Colonic mucosa (tissue), 4 donors: Measurements from ENCODE around the gene OR10H3. TPM values are rescaled to one million over a fixed set of nuclear protein-coding genes. Genes with fewer than 3 reads are reported as not detected.

ENCODE experiments used
- DNase-seq: peaks from one replicate; pipeline ENCODE4 v3.0.0-alpha.2; 2020
- H3K27ac ChIP-seq: fragments of 200-600 bp; one replicate; pipeline ENCODE4 v1.8.0; 2021
- H3K27me3 ChIP-seq: fragments of 200-600 bp; one replicate; pipeline ENCODE4 v1.8.0; 2021
- H3K36me3 ChIP-seq: fragments of 200-600 bp; one replicate; pipeline ENCODE4 v1.8.0; 2021
- H3K4me1 ChIP-seq: fragments of 200-600 bp; one replicate; pipeline ENCODE4 v1.8.0; 2021; ENCODE audit warnings: mild to moderate bottlenecking
- H3K4me3 ChIP-seq: fragments of 200-600 bp; one replicate; pipeline ENCODE4 v1.8.0; 2021
- H3K9ac ChIP-seq, 2 donors: one replicate each; pipeline ENCODE4 v1.7.0; 2013; ENCODE audit warnings: control low read depth in 2 of 2, low read depth in 2 of 2, low read length in 2 of 2
- H3K9me3 ChIP-seq: fragments of 200-600 bp; one replicate; pipeline ENCODE4 v1.8.0; 2021
- CTCF ChIP-seq: fragments of 200-600 bp; IDR thresholded peaks from one replicate; pipeline ENCODE4 v1.8.0; 2022; ENCODE audit warnings: antibody characterized with exemption, mild to moderate bottlenecking
- intact Hi-C: fragments of 100-400 bp; cut with DNase I; formaldehyde crosslinking; loops from one replicate; pipeline ENCODE4 v1.14.1; 2022
- total RNA-seq, 2 donors: library from RNA; stranded (reverse); fragmentation: NEBNext Ultra II Directional in 1 of 2; extraction: Animal tissue kit (Norgen Biotek cat#: 25700) in 1 of 2; gene quantifications; one replicate each; pipeline ENCODE4 v1.2.1, GENCODE V29; 2021
- donor health status: healthy.
- donor health status: DM: no; HTN: no; CAD: no.
- donor health status: DM: no; HTN: no; CAD: no.

Gene OR10H3
- total RNA-seq, 2 donors from 2014 or later: not detected

DNA sequence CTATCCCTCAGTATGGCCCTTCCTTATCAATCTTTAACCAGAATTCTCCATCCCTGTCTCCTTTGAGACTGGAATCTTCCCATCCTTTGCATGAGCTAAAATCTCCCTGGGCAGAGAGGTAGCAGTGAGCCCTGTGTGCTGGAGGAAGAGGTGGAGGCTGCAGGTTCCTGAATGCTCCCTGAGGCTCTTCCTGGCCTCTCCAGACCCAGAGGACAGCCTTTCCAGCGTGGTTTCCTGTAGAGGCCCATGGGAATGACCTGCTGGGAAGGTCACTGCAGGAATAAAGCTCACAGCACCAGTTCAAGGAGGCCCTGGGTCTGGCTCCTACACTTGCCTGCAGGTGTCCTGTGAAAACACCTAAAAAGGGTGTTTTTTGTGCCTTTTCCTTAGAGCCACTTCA lies 5.4 kb upstream of the OR10H3 start:
- no peaks in the 10 kb centered on the region for H3K9me3 ChIP-seq
- intact Hi-C loops: no loop called here
- no peak overlapping the region for H3K4me3 ChIP-seq
- DNase-seq: no peak
- H3K27ac ChIP-seq: no peak overlapping the region
- H3K36me3 ChIP-seq: no peaks in the 10 kb centered on the region
- no peaks in the 10 kb centered on the region for H3K27me3 ChIP-seq
- no peak for TF ChIP-seq CTCF
- no peak overlapping the region for H3K9ac ChIP-seq
- no peaks in the 10 kb centered on the region for H3K4me1 ChIP-seq

DNA sequence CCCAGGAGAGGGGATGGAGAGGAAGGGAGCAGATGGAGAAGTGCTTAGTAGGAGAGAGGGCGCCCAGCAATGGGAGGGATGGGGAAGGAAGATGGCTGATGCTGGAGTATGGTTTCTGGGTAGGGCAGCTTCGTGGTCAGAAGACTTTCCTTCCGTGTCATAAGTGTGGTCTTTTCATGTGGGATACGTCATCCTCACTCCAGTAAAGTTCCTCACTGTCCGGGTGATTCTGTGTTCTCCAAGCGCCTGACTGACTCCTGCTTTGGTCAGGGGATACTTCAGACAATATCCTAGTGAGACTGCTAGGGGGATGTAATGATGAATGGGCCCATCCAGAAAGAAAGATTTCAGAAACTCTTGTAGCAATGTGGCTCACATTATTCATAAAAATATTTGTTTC lies 3.9 kb upstream of the OR10H3 start:
- no peaks in the 10 kb centered on the region for H3K4me1 ChIP-seq
- H3K9ac ChIP-seq: no peak overlapping the region
- H3K9me3 ChIP-seq: no peaks in the 10 kb centered on the region
- H3K27ac ChIP-seq: no peak overlapping the region
- no peaks in the 10 kb centered on the region for H3K27me3 ChIP-seq
- intact Hi-C loops: no loop called here
- no peak for DNase-seq
- no peak overlapping the region for H3K4me3 ChIP-seq
- no peaks in the 10 kb centered on the region for H3K36me3 ChIP-seq
- no peak for TF ChIP-seq CTCF

- Histone ChIP-seq H3K9me3 (no peaks in the 10 kb centered on the region), H3K27ac (no peak overlapping the region), H3K36me3 (no peaks in the 10 kb centered on the region), H3K4me1 (no peaks in the 10 kb centered on the region), H3K27me3 (no peaks in the 10 kb centered on the region), H3K4me3 (no peak overlapping the region), H3K9ac (no peak overlapping the region)
- intact Hi-C loops: no loop called here
- TF ChIP-seq CTCF: no peak
- no peak for DNase-seq
Observed at GRCh38 chr19:15740785-15741184, 3.0 kb downstream of the OR10H3 start.

GRCh38 chr19:15748239-15748638 lies 10.5 kb downstream of the OR10H3 start:
- H3K9ac ChIP-seq: no peak overlapping the region
- H3K9me3 ChIP-seq: no peaks in the 10 kb centered on the region
- DNase-seq: no peak
- H3K27me3 ChIP-seq: no peaks in the 10 kb centered on the region
- no peaks in the 10 kb centered on the region for H3K36me3 ChIP-seq
- TF ChIP-seq CTCF: no peak
- no peak overlapping the region for H3K27ac ChIP-seq
- intact Hi-C loops: no loop called here
- H3K4me3 ChIP-seq: no peak overlapping the region
- no peaks in the 10 kb centered on the region for H3K4me1 ChIP-seq

DNA sequence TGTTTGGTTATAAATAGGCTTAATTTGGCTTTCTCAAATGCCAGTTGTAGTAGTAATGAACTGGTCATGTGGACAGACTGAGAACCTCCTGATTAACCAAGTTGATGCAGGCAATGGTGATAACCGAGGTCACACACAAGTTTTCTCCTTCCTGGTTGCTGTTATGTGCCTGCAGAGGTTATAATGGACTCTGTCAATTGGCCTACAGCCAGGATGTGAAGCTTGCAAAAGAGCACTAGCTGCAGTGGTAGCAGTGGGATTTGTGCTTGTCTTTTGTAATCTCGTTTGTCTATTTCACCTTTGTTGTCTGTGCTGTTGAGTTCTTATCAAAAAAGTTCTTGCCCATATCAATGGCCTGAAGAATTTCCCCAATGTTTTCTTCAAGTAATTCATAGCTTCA lies 20.6 kb downstream of the OR10H3 start:
- no peak for DNase-seq

More for the DNA sequence above, 20.6 kb downstream of the OR10H3 start:
- TF ChIP-seq CTCF: no peak
- intact Hi-C loops: no loop called here
- Histone ChIP-seq H3K27me3 (no peaks in the 10 kb centered on the region), H3K4me3 (no peak overlapping the region), H3K4me1 (no peaks in the 10 kb centered on the region), H3K9ac (no peak overlapping the region), H3K27ac (no peak overlapping the region), H3K9me3 (no peaks in the 10 kb centered on the region), H3K36me3 (no peaks in the 10 kb centered on the region)
